ENCODE results near the gene ERRFI1.
"Not testable (repeated sequence)": the region's sequence is repeated elsewhere in the genome, so short reads cannot be mapped to it uniquely, and the experiment has no call there.

Gene ERRFI1

GRCh38 chr1:7967651-7968050, 58.5 kb downstream of the ERRFI1 start:
- DNase-seq = no peak

- DNase-seq = no peak
These were observed 58.9 kb downstream of the ERRFI1 start for GRCh38 chr1:7967196-7967595.

- no peak for DNase-seq
These were observed 61.6 kb downstream of the ERRFI1 start for GRCh38 chr1:7964476-7964875.

- DNase-seq = not testable (repeated sequence)
These were observed 62.3 kb downstream of the ERRFI1 start for GRCh38 chr1:7963841-7964240.

GRCh38 chr1:7963378-7963730, 62.8 kb downstream of the ERRFI1 start:
- not testable (repeated sequence) for DNase-seq

- no peak for DNase-seq
These were observed 63.3 kb downstream of the ERRFI1 start for GRCh38 chr1:7962636-7963377.

- peak; percentile 75 for DNase-seq
These were observed 64.1 kb downstream of the ERRFI1 start for GRCh38 chr1:7962014-7962335.
